Activated gamma-delta T cell (primary cell): ENCODE results near the gene CHRM1.
"Not testable (repeated sequence)": the region's sequence is repeated elsewhere in the genome, so short reads cannot be mapped to it uniquely, and the experiment has no call there.

Source experiments
- DNase-seq: peaks from one replicate; lab custom pipeline; 2025; lab: John Stamatoyannopoulos, UW
- total RNA-seq, 2 donors: gene quantifications; one replicate each; lab custom pipeline; 2026; lab: John Stamatoyannopoulos, UW

Gene CHRM1
- total RNA-seq = 0 reads per million in 2 donors

- no peak for DNase-seq
Observed at GRCh38 chr11:62921201-62921572, at the start of gene CHRM1. CHRM1 (minus strand) TSS chr11:62921363; CDS start chr11:62911100, 10,263 bp downstream.

GRCh38 chr11:62965574-62965973 is 44.4 kb upstream of the CHRM1 start:
- no peak for DNase-seq

GRCh38 chr11:62962391-62962790 is 41.2 kb upstream of the CHRM1 start:
- no peak for DNase-seq

- DNase-seq = no peak
Observed at GRCh38 chr11:62961017-62961570, 39.9 kb upstream of the CHRM1 start.

- no peak for DNase-seq
Observed at GRCh38 chr11:62959422-62959980, 38.3 kb upstream of the CHRM1 start.

- no peak for DNase-seq
Observed at GRCh38 chr11:62958547-62959421, 37.6 kb upstream of the CHRM1 start.

GRCh38 chr11:62957147-62957546 is 36.0 kb upstream of the CHRM1 start:
- no peak for DNase-seq

- no peak for DNase-seq
Observed at GRCh38 chr11:62954478-62954877, 33.3 kb upstream of the CHRM1 start.

GRCh38 chr11:62953811-62954210 is 32.6 kb upstream of the CHRM1 start:
- DNase-seq = no peak

GRCh38 chr11:62948765-62949320 is 27.7 kb upstream of the CHRM1 start:
- no peak for DNase-seq

GRCh38 chr11:62945538-62945937 is 24.4 kb upstream of the CHRM1 start:
- not testable (repeated sequence) for DNase-seq

- DNase-seq = not testable (repeated sequence)
Observed at GRCh38 chr11:62937528-62937927, 16.4 kb upstream of the CHRM1 start.

- DNase-seq = no peak
Observed at GRCh38 chr11:62934496-62934785, 13.3 kb upstream of the CHRM1 start.

- no peak for DNase-seq
Observed at GRCh38 chr11:62933750-62934495, 12.8 kb upstream of the CHRM1 start.

GRCh38 chr11:62933285-62933684 is 12.1 kb upstream of the CHRM1 start:
- no peak for DNase-seq

- no peak for DNase-seq
Observed at GRCh38 chr11:62931499-62932278, 10.5 kb upstream of the CHRM1 start.

- DNase-seq = no peak
Observed at GRCh38 chr11:62930666-62931065, 9.5 kb upstream of the CHRM1 start.

GRCh38 chr11:62930157-62930556 is 9.0 kb upstream of the CHRM1 start:
- DNase-seq = no peak

GRCh38 chr11:62928011-62928410 is 6.8 kb upstream of the CHRM1 start:
- DNase-seq = no peak

- DNase-seq = no peak
Observed at GRCh38 chr11:62926680-62927455, 5.7 kb upstream of the CHRM1 start.
